Uterus (tissue), 4 donors: ENCODE measurements around the gene GATD1. TPM values are rescaled to one million over a fixed set of nuclear protein-coding genes. Genes with fewer than 3 reads are reported as not detected.

Experiments used
- DNase-seq, 2 donors: peaks; one replicate each; pipeline ENCODE4 v3.0.0-alpha.2; 2019 to 2020
- H3K27ac ChIP-seq, 2 donors: fragments of 200-600 bp; sonication (generic); 1 replicate in 1 of 2; 2 replicates in 1 of 2; pipeline ENCODE4 v1.5.1; 2016 to 2018
- H3K27me3 ChIP-seq, 2 donors: fragments of 200-600 bp; sonication (generic); one replicate each; pipeline ENCODE4 v1.5.1; 2018 to 2019; ENCODE audit warnings: control low read depth in 1 of 2
- H3K36me3 ChIP-seq, 2 donors: fragments of 200-600 bp; sonication (generic); one replicate each; pipeline ENCODE4 v1.5.1; 2019; ENCODE audit warnings: control low read depth in 1 of 2
- H3K4me1 ChIP-seq, 2 donors: fragments of 200-600 bp; sonication (generic); one replicate each; pipeline ENCODE4 v1.5.1; 2018 to 2019; ENCODE audit warnings: control low read depth in 1 of 2
- H3K4me3 ChIP-seq, 2 donors: fragments of 200-600 bp; sonication (generic); 1 replicate in 1 of 2; 2 replicates in 1 of 2; pipeline ENCODE4 v1.5.1; 2018 to 2019; ENCODE audit warnings: mild to moderate bottlenecking in 1 of 2
- H3K9me3 ChIP-seq, 2 donors: fragments of 200-600 bp; sonication (generic); one replicate each; pipeline ENCODE4 v1.5.1; 2019; ENCODE audit warnings: control low read depth in 1 of 2
- POLR2A ChIP-seq, 2 donors: fragments of 450-650 bp; IDR thresholded peaks; one replicate each; pipeline ENCODE4 v1.6.1; 2016; ENCODE audit warnings: antibody characterized with exemption in 2 of 2, mild to moderate bottlenecking in 1 of 2, moderate library complexity in 1 of 2
- intact Hi-C: fragments of 100-400 bp; cut with DNase I; formaldehyde crosslinking; loops from one replicate; pipeline ENCODE4 v1.15.1; 2023; ENCODE audit warnings: low total_unique reads
- total RNA-seq, 4 donors: library from RNA; depleted of rRNA in 3 of 4; stranded (reverse); fragments of >200 nt in 3 of 4; gene quantifications; one replicate each; pipeline versions ENCODE4 v1.1.0 to v1.2.4, GENCODE V29; 2014 to 2023
- TF ChIP-seq, protein P1 (sequence below), 4 experiments: fragments of 200-600 bp in 2 of 4; fragments of 450-650 bp in 2 of 4; sonication (generic) in 2 of 4; IDR thresholded peaks; one replicate each; pipeline ENCODE4 v1.5.1; 2016 to 2019; ENCODE audit warnings: antibody characterized with exemption in 4 of 4, mild to moderate bottlenecking in 2 of 4, moderate library complexity in 1 of 4
- donor health status: DM: yes; HTN: yes; CAD: no.

Gene GATD1
- total RNA-seq, 4 donors from 2014 or later = 11.8 to 81.1 (median 29.3) TPM

DNA sequence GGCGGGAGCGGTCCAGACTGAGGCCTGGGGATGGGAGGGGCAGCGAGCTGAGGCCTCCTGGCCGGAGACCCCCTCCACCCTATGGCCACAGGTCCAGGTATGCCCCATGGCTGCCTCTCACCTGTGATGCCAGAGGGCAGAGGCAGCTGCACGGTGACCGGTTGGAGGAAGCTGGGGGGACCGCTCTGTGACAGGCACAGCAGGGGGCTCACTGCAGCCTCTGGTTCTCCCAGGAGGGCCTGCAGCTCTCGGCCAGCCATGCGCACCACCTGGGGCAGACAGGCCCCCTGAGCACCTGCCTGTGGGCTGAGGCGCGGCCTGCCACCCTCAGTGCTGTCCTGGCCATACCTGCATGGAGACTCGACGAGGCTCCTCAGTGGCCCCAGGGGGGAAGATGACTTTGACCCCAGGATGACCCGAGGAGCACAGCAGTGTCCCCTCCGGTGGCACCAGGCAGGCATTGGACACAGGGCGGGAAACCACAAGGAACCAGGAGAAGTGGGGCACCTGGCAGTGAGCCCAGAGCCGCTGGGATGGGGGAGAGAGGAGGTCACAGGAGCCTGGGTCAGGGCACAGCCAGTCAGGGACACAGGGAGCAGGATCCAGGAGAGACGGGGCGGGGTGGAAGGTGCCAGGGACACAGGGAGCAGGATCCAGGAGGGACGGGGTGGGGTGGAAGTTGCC lies 24.0 kb upstream of the GATD1 start:
- H3K9me3 ChIP-seq = no peaks in the 10 kb centered on the region
- intact Hi-C loops = no loop called here
- no peaks in the 10 kb centered on the region for H3K36me3 ChIP-seq
- H3K4me3 ChIP-seq = no peak overlapping the region
- no peak overlapping the region for H3K27ac ChIP-seq
- H3K4me1 ChIP-seq = peaks cover 6 to 20% of the 10 kb centered on the region in 2 donors
- H3K27me3 ChIP-seq = no peaks in the 10 kb centered on the region
- DNase-seq = no peak
- TF ChIP-seq POLR2A (IDR thresholded peaks at IDR 0.05) = no peak
- TF ChIP-seq, protein P1, sequence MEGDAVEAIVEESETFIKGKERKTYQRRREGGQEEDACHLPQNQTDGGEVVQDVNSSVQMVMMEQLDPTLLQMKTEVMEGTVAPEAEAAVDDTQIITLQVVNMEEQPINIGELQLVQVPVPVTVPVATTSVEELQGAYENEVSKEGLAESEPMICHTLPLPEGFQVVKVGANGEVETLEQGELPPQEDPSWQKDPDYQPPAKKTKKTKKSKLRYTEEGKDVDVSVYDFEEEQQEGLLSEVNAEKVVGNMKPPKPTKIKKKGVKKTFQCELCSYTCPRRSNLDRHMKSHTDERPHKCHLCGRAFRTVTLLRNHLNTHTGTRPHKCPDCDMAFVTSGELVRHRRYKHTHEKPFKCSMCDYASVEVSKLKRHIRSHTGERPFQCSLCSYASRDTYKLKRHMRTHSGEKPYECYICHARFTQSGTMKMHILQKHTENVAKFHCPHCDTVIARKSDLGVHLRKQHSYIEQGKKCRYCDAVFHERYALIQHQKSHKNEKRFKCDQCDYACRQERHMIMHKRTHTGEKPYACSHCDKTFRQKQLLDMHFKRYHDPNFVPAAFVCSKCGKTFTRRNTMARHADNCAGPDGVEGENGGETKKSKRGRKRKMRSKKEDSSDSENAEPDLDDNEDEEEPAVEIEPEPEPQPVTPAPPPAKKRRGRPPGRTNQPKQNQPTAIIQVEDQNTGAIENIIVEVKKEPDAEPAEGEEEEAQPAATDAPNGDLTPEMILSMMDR (IDR thresholded peaks at IDR 0.05) = no peak

DNA sequence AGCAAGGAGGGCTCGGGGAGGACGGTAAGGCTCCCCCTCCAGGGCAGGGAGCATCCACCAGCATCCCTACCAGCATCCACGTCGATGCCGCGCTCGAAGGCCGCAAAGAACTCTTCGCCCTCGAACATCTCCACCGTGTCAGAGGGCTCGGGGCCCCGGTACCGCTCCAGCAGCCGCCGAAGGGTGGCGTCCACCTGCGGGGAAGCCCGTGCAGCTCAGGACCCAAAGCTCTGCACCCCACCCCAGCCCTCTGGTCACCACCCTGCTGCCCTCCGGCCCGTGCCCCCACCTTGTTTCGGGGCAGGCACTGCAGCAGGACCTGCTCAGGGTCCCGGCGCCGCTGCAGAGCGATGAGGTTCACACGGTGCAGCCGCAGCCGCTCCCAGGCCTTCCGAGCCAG lies 23.2 kb upstream of the GATD1 start:
- peaks cover 6 to 25% of the 10 kb centered on the region in 2 donors for H3K4me1 ChIP-seq
- no peak overlapping the region for H3K4me3 ChIP-seq
- H3K36me3 ChIP-seq = no peaks in the 10 kb centered on the region
- no peaks in the 10 kb centered on the region for H3K27me3 ChIP-seq
- DNase-seq = no peak
- intact Hi-C loops = no loop called here
- H3K9me3 ChIP-seq = no peaks in the 10 kb centered on the region
- H3K27ac ChIP-seq = no peak overlapping the region
- TF ChIP-seq, protein P1 (IDR thresholded peaks at IDR 0.05) = no peak
- no peak for TF ChIP-seq POLR2A (IDR thresholded peaks at IDR 0.05)

DNA sequence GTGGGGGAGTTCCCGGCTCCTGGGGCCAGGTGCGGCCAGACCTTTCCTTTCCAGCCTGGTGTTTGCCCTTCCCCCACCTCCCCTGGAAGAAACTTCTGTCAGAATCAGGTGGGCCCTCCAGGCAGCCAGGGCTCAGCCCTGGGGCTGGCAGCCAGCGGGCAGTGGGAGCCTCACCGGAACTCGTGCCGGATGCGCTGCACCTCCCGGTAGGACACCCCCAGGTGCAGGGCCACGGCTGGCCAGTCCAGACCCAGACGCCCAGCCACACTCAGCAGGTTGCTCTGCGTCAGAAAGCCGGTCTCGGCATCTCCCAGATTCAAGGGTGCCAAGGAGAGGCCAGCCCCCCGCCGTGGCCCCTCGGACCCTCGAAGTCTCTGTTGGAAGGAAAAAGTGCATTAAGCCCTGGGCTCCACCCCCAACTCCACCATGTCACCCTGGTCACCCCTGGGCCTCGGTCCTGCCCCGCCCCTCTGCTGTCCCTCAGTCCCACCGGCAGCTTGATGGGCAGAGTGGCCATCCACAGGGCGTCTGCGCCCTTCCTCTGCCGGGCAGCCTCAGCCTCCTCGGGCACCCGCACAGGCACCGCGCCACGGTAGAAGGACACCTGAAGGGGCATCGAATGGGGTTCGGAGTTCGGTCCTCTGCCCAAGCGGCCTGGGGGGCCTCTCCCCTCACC lies 22.5 kb upstream of the GATD1 start:
- DNase-seq = no peak
- intact Hi-C loops = no loop called here
- Histone ChIP-seq H3K4me1 (peaks cover 6 to 31% of the 10 kb centered on the region in 2 donors), H3K27ac (no peak overlapping the region), H3K27me3 (no peaks in the 10 kb centered on the region), H3K36me3 (no peaks in the 10 kb centered on the region), H3K9me3 (no peaks in the 10 kb centered on the region), H3K4me3 (no peak overlapping the region)
- TF ChIP-seq, protein P1 (IDR thresholded peaks at IDR 0.05) = no peak
- no peak for TF ChIP-seq POLR2A (IDR thresholded peaks at IDR 0.05)

DNA sequence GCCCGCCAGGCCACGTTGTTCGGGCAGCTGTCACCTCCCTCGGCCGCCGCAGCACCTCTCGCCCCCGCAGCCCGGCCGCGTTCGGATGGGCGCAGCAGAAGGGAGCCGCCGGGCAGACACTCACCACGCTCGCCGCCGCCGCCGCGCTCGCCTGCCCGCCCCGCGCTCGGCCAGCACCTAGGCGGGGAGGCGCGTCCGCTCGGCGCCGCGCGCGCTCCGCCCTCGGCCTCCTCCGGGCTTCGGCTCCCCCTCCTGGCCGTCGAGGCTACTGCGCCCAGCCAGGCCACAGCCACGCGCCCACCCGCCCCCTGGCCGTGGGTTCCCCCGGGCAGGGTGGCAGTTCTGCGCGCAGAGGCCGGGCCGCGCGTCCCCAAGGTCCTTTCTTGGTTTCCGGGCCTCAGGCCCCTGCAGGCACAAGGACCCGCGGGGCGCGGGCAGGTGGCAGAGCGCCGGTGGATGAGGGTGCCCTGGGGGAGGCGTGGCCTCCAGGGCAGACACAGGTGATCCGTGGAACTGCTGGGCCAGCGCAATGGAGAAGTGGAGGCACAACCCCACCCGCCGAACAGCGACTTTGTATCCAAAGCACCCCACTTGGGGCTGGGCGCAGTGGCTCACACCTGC lies 20.9 kb upstream of the GATD1 start, which contains the start of gene SLC25A22:
Gene SLC25A22 (minus strand): TSS at position 189 of the 621 bp plus-strand sequence. CDS start 3,275 bp downstream, outside the sequence.
- H3K4me3 ChIP-seq = peak within 1 kb of the TSS; percentile 61 to 79
- peak in 1 of 2 donors; percentile 10 for TF ChIP-seq POLR2A (IDR thresholded peaks at IDR 0.05)
- TF ChIP-seq, protein P1 (IDR thresholded peaks at IDR 0.05) = peak; percentile 57 to 96 (median 94)
- H3K27me3 ChIP-seq = no peaks in the 10 kb centered on the region
- intact Hi-C loops = no loop called here
- DNase-seq = peak; percentile 58 to 81
- H3K27ac ChIP-seq = peak within 1 kb of the TSS; percentile 87 to 90
- no peaks in the 10 kb centered on the region for H3K36me3 ChIP-seq
- H3K4me1 ChIP-seq = peaks cover 6 to 22% of the 10 kb centered on the region in 2 donors
- no peaks in the 10 kb centered on the region for H3K9me3 ChIP-seq
